Panc1 (cell line): ENCODE data around the gene GRIK5. TPM values are rescaled to one million over a fixed set of nuclear protein-coding genes. Genes with fewer than 3 reads are reported as not detected.

Source experiments
- ATAC-seq: fragments of 200-7000 bp; cut with Tn5 transposase; 2 replicates; pipeline ENCODE4 v1.9.1; 2020; ENCODE audit warnings: mild to moderate bottlenecking, moderate library complexity
- BruUV-seq: library from RNA; stranded (reverse); fragments of 400-500 nt; replicated peaks from 2 replicates; lab custom pipeline; 2021; lab: Mats Ljungman, UMichigan
- CTCF ChIA-PET: fragments of 300-600 bp; sonication (Branson Sonifier 250); formaldehyde crosslinking; loops from one replicate; lab custom pipeline; 2022; ENCODE audit warnings: antibody characterized with exemption; lab: Charles Lee
- POLR2A ChIA-PET: fragments of 300-600 bp; sonication (Branson Sonifier 250); formaldehyde crosslinking; loops from one replicate; lab custom pipeline; 2022; ENCODE audit warnings: antibody characterized with exemption; lab: Charles Lee
- DNase-seq: peaks from one replicate; pipeline ENCODE4 v3.0.0-alpha.2; 2010; ENCODE audit warnings: low read depth, low spot score
- H3K27ac ChIP-seq: 2 replicates; pipeline ENCODE4 v1.5.1; 2011; ENCODE audit warnings: mild to moderate bottlenecking, low read length, inconsistent platforms
- H3K27me3 ChIP-seq: fragments of 200-500 bp; sonication (Bioruptor generic); 2 replicates; pipeline ENCODE4 v1.6.0; 2014; ENCODE audit warnings: low read length, inconsistent platforms; ENCODE audit not compliant: control insufficient read depth, insufficient read depth
- H3K36me3 ChIP-seq: fragments of 200-500 bp; sonication (Bioruptor generic); 2 replicates; pipeline ENCODE4 v1.5.1; 2014; ENCODE audit warnings: inconsistent platforms, mild to moderate bottlenecking, low read length, moderate library complexity; ENCODE audit not compliant: control insufficient read depth, insufficient read depth
- H3K4me1 ChIP-seq: 2 replicates; pipeline ENCODE4 v1.5.1; 2011; ENCODE audit warnings: inconsistent platforms, mild to moderate bottlenecking, low read length, moderate library complexity; ENCODE audit not compliant: control insufficient read depth, insufficient read depth
- H3K4me3 ChIP-seq, 2 experiments: 2 replicates each; pipeline ENCODE4 v1.5.1; 2011 to 2012; ENCODE audit warnings: low read depth in 2 of 2, low read length in 2 of 2, mild to moderate bottlenecking in 2 of 2, inconsistent platforms in 1 of 2, moderate library complexity in 1 of 2
- H3K9me3 ChIP-seq: fragments of 200-500 bp; sonication (Bioruptor generic); 2 replicates; pipeline ENCODE4 v1.5.1; 2014; ENCODE audit warnings: low read depth, mild to moderate bottlenecking, inconsistent platforms, low read length, moderate library complexity; ENCODE audit not compliant: control insufficient read depth, insufficient read depth
- POLR2AphosphoS5 ChIP-seq: IDR thresholded peaks from 2 replicates; pipeline ENCODE4 v1.6.1; 2012; ENCODE audit warnings: mild to moderate bottlenecking, low read depth, low read length, moderate library complexity
- SIN3A ChIP-seq: IDR thresholded peaks from 2 replicates; pipeline ENCODE4 v1.6.1; 2012; ENCODE audit warnings: low read depth, mild to moderate bottlenecking, low read length, moderate library complexity, borderline replicate concordance; ENCODE audit not compliant: insufficient read depth
- TCF7L2 ChIP-seq: IDR thresholded peaks from 2 replicates; pipeline ENCODE4 v1.6.1; 2011; ENCODE audit warnings: mild to moderate bottlenecking, low read depth, low read length, inconsistent platforms
- in situ Hi-C: cut with HindIII; loops from 2 replicates; pipeline ENCODE4 v1.10.0; 2016; ENCODE audit warnings: low sequenced_read_pairs, low pct_unique_long_range_greater_than_20kb
- intact Hi-C: fragments of 100-400 bp; cut with micrococcal nuclease; formaldehyde crosslinking; loops from one replicate; pipeline ENCODE4 v1.10.0; 2022; ENCODE audit not compliant: unreplicated experiment
- total RNA-seq: library from RNA; stranded (reverse); gene quantifications from one replicate; pipeline ENCODE4 v1.2.1, GENCODE V29; 2021; ENCODE audit not compliant: unreplicated experiment
- TF ChIP-seq, protein P1 (sequence below), 2 experiments: IDR thresholded peaks; 2 replicates each; pipeline ENCODE4 v1.6.1; 2011 to 2012; ENCODE audit warnings: low read depth in 2 of 2, control low read depth in 1 of 2, low read length in 1 of 2, mild to moderate bottlenecking in 1 of 2, moderate library complexity in 1 of 2; ENCODE audit not compliant: insufficient read depth in 1 of 2
- TF ChIP-seq, protein P2 (sequence below): fragments of 450-650 bp; IDR thresholded peaks from 2 replicates; pipeline ENCODE4 v1.5.1; 2017; ENCODE audit warnings: mild to moderate bottlenecking

The GRIK5 gene
- total RNA-seq, 1 experiment from 2014 or later: 0.62 TPM

DNA sequence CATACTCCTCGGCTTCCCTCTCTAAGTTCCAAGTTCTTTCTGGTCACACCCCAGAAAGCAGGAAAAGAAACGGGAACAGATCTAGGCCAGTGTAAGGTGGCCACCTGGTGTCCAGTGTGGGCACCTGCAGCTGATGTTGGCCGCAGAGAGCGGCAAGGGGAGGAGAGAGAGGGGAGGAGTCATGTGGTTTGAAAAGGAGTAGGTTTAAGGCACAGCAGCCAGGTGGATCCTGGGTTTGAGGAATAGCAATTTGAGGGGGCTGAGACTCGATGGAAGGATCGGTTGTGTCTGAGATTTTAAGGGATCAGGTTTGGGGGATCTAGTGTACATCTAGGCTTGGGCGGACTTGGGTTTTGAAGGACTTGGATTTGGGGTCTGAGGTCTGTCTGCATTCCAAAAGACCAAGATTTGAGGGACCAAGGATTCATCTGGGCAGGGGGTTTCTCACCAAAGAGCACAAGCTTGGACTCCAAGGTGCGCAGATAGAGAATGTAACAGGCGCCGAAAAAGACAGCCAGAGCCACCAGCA is 112.1 kb downstream of the GRIK5 start:
- TF ChIP-seq, protein P1, sequence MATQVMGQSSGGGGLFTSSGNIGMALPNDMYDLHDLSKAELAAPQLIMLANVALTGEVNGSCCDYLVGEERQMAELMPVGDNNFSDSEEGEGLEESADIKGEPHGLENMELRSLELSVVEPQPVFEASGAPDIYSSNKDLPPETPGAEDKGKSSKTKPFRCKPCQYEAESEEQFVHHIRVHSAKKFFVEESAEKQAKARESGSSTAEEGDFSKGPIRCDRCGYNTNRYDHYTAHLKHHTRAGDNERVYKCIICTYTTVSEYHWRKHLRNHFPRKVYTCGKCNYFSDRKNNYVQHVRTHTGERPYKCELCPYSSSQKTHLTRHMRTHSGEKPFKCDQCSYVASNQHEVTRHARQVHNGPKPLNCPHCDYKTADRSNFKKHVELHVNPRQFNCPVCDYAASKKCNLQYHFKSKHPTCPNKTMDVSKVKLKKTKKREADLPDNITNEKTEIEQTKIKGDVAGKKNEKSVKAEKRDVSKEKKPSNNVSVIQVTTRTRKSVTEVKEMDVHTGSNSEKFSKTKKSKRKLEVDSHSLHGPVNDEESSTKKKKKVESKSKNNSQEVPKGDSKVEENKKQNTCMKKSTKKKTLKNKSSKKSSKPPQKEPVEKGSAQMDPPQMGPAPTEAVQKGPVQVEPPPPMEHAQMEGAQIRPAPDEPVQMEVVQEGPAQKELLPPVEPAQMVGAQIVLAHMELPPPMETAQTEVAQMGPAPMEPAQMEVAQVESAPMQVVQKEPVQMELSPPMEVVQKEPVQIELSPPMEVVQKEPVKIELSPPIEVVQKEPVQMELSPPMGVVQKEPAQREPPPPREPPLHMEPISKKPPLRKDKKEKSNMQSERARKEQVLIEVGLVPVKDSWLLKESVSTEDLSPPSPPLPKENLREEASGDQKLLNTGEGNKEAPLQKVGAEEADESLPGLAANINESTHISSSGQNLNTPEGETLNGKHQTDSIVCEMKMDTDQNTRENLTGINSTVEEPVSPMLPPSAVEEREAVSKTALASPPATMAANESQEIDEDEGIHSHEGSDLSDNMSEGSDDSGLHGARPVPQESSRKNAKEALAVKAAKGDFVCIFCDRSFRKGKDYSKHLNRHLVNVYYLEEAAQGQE (IDR thresholded peaks at IDR 0.05; ENCODE audit: insufficient read depth in 1 of 2, low read depth in 2 of 2, low read length in 1 of 2): no peak
- TF ChIP-seq POLR2AphosphoS5 (no peak), SIN3A (0 out of 2 replicates have a peak, but pooled peaks have one; percentile 3)
- TF ChIP-seq, protein P2, sequence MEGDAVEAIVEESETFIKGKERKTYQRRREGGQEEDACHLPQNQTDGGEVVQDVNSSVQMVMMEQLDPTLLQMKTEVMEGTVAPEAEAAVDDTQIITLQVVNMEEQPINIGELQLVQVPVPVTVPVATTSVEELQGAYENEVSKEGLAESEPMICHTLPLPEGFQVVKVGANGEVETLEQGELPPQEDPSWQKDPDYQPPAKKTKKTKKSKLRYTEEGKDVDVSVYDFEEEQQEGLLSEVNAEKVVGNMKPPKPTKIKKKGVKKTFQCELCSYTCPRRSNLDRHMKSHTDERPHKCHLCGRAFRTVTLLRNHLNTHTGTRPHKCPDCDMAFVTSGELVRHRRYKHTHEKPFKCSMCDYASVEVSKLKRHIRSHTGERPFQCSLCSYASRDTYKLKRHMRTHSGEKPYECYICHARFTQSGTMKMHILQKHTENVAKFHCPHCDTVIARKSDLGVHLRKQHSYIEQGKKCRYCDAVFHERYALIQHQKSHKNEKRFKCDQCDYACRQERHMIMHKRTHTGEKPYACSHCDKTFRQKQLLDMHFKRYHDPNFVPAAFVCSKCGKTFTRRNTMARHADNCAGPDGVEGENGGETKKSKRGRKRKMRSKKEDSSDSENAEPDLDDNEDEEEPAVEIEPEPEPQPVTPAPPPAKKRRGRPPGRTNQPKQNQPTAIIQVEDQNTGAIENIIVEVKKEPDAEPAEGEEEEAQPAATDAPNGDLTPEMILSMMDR: peak; percentile 89
- Histone ChIP-seq H3K36me3 (no peaks in the 10 kb centered on the region), H3K27ac (peak overlapping the region; percentile 65), H3K27me3 (no peaks in the 10 kb centered on the region), H3K9me3 (no peaks in the 10 kb centered on the region), H3K4me1 (peaks cover 7% of the 10 kb centered on the region), H3K4me3 (peak overlapping the region; percentile 66 to 73)
- BruUV-seq: no TSS peak
- in situ Hi-C loops: no loop called here
- CTCF ChIA-PET: no interaction called here
- intact Hi-C loops: loop anchor here (5.0 kb wide), 1 partner anchor 81 kb away; the partner anchor contains the start of gene CD79A
- DNase-seq (peak; percentile 41), ATAC-seq (peak; percentile 84)
- POLR2A ChIA-PET: no interaction called here

DNA sequence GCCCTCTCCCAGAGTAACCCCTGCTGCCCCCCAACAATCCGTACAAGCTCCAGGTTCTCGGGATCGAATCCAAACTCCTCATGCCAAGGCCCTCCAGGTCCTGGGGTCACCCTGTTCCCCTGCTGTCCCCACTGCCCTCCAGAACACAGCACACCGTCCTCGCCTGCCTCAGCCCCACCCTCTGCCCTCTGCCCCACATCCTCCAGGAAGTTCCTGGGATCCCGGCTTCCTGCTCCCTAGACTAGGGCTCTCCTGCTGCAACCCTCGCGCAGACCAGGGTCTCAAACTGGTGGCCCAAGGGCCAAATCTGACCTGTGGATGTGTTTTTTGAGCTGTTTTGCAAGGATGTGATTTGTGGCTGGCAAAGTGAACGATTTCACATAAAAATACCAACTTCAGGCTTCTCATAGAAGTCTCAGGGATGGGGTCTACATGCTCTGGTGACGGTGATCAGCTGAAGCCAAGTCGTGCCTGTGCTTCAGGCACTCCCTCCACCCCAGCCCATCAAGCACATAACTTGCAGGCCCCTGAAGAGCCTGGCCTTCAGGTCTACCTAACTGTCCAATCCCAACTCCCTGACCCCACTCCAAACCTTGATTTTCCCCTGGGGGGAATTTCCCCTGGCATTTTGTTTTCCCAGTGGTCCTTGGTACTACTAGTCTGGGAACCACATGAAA is 112.7 kb downstream of the GRIK5 start:
- no peak for ATAC-seq
- no peak for DNase-seq
- Histone ChIP-seq H3K27me3 (no peaks in the 10 kb centered on the region), H3K9me3 (no peaks in the 10 kb centered on the region), H3K4me1 (peaks cover 7% of the 10 kb centered on the region), H3K4me3 (peak overlapping the region in 1 of 2 experiments; percentile 14; a peak in 1 of 4 replicates), H3K36me3 (no peaks in the 10 kb centered on the region), H3K27ac (peak overlapping the region; percentile 48; the same call in 1 of the 2 replicates)
- ChIA-PET CTCF (no interaction called here), POLR2A (no interaction called here)
- no TSS peak for BruUV-seq
- no peak for TF ChIP-seq SIN3A
- TF ChIP-seq, protein P1 (IDR thresholded peaks at IDR 0.05; ENCODE audit: insufficient read depth in 1 of 2, low read depth in 2 of 2, low read length in 1 of 2): no peak
- TF ChIP-seq TCF7L2: no peak
- TF ChIP-seq, protein P2: no peak
- no peak for TF ChIP-seq POLR2AphosphoS5
- in situ Hi-C loops (no loop called here), intact Hi-C loops (loop anchor here (5.0 kb wide), 1 partner anchor 80 kb away; the partner anchor contains the start of gene CD79A)
